22Rv1 (cell line): ENCODE measurements around the gene RBMS1.

Source experiments
- ZFX ChIP-seq: fragments of 450-650 bp; IDR thresholded peaks from 2 replicates; pipeline ENCODE4 v1.6.1; 2017; ENCODE audit warnings: antibody characterized with exemption, borderline replicate concordance
- TF ChIP-seq, protein P1 (sequence below): fragments of 450-650 bp; IDR thresholded peaks from 2 replicates; pipeline ENCODE4 v1.5.1; 2017; ENCODE audit warnings: mild to moderate bottlenecking

DNA sequence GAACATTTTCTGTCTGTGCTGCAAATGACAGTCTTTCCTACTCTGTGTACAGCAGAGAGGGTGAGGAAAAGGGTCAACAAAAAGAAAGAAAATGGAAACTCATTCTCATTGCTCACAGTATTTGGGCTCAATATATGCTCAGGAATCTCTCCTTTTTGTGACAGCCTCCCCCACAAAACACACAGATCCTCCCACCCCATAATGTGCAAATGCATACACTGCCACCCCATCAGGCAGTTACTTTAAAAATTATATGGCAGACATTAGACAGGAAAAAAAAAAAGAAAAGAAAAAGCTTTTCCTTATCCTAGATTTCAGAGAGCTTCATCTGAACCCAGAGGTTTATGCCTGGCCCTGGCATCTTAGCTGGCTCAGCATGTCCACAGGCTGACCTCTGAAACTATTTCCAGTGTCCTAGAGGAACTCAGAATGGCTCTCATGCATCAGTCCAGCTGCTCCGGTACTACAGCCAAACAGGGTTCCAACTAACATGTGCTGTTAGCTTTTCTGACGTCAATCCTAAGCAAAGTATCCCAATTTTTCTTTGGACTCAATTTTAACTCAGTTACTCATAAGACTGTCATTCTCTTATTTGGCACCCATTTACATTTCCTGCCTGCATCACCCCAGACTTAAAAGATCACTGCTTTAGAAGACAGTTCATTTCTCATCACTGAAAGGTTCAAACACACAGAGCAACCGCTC, 105.9 kb downstream of the RBMS1 start:
- TF ChIP-seq, protein P1, sequence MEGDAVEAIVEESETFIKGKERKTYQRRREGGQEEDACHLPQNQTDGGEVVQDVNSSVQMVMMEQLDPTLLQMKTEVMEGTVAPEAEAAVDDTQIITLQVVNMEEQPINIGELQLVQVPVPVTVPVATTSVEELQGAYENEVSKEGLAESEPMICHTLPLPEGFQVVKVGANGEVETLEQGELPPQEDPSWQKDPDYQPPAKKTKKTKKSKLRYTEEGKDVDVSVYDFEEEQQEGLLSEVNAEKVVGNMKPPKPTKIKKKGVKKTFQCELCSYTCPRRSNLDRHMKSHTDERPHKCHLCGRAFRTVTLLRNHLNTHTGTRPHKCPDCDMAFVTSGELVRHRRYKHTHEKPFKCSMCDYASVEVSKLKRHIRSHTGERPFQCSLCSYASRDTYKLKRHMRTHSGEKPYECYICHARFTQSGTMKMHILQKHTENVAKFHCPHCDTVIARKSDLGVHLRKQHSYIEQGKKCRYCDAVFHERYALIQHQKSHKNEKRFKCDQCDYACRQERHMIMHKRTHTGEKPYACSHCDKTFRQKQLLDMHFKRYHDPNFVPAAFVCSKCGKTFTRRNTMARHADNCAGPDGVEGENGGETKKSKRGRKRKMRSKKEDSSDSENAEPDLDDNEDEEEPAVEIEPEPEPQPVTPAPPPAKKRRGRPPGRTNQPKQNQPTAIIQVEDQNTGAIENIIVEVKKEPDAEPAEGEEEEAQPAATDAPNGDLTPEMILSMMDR = no peak
- no peak for TF ChIP-seq ZFX
